HL-60/S4 treated with phorbol 12-myristate 13-acetate at 8.2 ng/mL for 4 days and 3 days (cell line): ENCODE data around the gene HSPE1.
"Not testable (repeated sequence)": the region's sequence is repeated elsewhere in the genome, so short reads cannot be mapped to it uniquely, and the experiment has no call there.

Experiments used
- in situ Hi-C: fragments of 300-500 bp; cut with MboI; formaldehyde crosslinking; loops from 2 replicates; pipeline ENCODE4 v1.15.0; 2022; ENCODE audit warnings: low sequenced_read_pairs

HSPE1 gene

DNA sequence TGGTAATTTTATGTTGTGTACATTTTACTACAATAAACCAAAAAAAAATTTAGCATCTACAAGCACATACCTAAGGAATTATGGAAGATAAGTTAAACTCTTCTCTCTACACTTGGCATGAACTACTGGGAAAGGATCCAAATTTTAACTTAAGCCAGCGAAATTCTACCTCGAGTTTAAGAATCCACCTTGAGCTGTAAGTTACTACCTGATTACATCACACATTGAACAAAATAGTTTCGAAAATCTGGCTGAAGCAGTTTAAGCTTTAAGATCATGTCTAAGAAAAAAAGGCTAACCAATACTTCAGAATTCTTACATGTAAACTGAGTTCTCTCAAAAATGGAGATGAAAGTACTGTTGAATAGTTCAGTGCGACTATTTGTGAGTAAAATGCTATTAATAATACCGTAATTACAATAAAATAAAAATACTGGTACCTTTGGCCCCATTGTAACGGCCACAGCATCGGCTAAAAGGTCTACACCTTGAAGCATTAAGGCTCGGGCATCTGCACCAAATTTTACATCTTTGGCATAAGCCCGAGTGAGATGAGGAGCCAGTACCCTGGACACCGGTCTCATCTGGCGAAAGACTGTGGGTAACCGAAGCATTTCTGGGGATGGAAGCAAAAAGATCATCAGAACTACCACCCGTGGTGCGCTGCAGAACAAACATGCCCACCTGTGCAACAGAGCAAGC is 1.8 kb upstream of the HSPE1 start:
- in situ Hi-C loops: no loop called here

DNA sequence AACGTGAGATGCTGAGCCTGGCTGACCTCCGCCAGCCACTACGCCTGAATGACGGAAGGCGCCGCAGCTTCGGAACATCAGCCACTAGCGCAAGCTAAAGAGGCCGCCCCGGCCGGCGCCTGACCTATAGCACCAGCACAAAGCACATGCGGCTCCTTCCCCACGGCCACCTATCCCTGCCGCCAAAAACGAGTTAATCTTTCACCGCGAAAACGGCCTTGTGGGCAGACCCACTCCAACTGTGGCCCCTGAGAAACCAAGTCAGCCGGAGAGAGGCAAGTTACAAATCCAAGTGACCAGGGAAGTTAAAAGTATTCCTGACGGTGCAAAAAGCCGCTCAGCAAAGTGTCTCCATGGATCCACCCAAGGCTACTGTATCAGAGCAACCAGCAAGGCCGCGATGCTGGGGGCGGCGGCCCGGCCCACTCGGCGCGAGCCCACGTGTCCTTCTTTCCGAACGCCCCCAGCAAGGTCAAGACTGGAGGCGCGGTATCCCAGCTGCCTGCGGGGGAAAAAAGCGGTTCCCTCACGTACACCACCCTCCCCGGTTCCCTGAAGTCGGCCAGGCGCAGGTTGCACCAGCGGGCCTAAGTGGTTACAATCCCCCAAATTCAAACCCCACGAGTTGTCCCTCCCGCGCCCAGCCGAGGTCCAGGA is 1.1 kb upstream of the HSPE1 start:
- in situ Hi-C loops: no loop called here

DNA sequence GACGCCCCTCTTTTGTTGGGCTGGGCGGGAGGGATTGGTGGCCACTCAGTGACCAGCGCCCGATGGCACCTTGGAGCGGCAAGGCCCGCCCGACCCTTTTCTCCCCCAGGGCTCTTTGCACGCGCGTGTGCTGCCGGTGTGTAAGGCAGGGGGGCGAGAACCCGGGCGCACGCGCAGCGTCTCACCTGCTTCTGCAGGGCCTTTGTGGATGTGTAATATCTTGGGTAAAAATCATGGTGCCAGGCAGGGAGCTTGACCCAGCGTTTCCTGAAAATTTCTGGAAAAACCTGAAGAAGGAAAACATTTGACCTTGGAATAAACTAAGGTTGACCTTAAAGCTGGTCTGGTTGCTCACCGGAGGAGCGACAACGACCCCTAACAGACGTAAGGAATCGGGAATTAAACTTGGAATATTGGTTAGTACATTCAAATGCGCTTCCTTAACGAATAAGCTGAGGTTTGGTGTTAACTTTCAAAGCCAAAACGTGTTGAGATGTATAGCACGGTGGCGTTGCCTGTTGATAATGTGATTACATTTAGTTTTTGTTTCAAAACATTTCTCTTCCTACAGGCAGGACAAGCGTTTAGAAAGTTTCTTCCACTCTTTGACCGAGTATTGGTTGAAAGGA is 438 bp downstream of the HSPE1 start:
- in situ Hi-C loops: no loop called here

DNA sequence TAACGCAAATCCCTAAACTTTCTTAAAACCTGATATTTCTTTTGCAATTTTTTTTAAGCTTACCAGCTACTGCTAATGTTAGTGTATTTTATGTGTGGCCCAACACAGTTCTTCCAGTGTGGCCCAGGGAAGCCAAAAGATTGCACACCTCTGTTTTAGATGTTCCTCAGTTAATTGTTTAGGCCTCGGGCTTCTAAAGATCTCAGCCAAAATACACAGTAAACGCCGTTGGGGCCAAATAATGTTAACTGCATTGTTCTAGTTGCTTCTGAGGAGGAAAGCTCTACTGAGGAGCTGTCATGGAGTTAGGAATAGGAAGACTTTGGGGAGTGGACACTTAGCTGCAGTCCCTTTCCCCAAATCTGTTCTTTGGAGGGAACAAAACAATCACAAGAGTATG is 2.0 kb downstream of the HSPE1 start:
- in situ Hi-C loops: no loop called here

DNA sequence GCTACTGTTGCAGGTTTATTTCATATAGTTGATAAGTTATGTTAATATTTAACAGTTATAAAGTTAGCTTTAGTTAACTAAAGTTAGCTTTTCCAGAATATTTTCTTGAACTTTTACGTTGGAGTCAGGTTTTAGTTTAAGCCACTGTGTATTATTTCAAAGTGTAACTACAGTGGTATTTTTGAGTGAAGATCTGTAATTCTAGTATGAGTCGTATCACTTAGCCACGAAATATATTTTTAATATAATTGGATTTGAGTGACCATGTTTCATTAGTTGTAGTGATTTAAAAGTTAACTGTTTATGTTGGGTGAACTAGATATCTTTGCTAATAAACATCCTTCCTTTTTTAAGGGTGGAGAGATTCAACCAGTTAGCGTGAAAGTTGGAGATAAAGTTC is 2.5 kb downstream of the HSPE1 start:
- in situ Hi-C loops: no loop called here

DNA sequence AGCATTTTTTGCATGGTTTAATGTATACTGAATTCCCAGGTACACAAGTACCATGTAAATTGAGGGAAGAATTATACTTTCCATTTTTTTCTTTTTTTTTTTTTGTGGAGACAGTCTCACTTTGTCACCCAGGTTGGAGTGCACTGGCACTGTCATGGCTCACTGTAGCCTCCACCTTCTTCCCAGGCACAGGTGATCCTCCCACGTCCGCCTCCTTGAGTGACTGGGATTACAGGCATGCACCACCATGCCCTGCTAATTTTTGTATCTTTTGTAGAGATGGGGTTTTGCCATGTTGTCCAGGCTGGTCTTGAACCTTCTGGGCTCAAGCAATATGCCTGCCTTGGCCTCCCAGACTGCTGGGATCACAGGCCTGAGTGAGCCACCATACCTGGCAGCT is 3.8 kb downstream of the HSPE1 start:
- in situ Hi-C loops: no loop called here

DNA sequence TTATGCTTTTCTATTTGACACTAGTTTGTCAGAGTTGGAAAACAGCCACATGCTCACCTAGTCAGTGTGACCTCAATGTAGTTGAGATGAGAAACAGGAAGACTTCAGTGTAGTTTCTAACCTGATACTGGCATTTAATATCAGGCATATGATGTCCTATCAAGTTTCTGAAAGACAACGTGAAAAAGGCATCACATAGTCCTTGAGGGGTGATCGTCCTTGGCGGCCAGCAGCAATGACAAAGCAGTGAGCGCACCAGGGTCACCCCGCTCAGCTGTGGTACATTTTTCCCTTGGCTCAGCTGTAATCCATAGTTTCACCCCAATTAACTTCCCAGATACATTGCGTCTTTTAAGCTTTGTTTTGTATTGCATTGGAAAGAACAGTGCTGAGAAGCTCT is 4.3 kb downstream of the HSPE1 start:
- in situ Hi-C loops: no loop called here

DNA sequence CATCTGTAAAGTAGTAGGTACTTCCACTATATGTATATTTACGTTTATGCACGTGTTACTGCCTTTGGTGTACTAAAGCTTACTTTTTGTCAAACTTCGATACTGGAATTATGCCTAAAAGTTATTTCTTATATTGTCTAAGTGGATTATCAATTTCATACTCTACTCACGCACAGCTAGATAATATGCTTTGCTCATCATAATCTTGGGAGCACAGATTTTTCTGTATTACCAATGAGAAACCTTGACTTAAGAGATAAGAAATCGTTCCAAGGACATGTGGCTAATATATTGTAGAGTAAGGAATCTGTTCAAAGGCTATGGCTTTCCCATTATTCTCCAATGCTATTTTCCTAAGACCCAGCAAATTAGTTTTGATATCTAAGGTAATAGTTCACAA is 6.5 kb downstream of the HSPE1 start:
- in situ Hi-C loops: no loop called here

DNA sequence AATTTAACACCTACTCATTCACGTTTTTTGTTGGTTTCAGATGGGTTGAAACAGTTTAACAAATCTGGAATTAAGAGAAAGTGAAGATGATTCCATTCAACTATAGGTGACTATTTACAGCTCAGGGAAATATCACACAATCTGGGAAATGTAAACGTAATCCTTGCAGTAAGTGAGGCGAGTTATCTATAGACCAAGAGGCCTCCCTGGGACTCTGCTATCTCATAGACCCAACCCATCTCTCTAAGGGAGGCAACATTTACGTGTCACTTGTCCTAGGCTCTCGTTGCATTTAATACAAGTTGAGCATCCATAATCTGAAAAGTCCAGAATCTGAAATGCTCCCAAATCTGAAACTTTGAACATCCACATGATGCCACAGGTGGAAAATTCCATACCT is 13.7 kb downstream of the HSPE1 start:
- in situ Hi-C loops: no loop called here

DNA sequence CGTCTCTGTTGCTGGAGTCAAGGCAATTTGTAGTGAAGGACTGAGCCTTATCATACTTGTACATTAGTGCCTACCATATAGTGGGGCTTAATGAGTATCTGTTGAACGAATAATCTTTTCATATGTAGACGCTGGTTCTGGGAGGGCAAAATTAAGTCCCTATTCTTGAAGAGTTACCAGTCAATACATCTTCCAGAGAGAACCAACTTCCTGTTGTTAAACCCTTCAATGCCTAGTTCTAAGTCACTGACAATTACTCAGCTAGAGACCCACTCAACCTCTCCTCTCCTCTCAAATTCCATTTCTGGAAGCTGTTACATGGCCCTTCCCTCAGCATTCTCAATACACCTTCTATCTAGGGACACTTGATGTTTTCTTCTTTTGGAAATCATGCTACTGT is 14.6 kb downstream of the HSPE1 start:
- in situ Hi-C loops: no loop called here

DNA sequence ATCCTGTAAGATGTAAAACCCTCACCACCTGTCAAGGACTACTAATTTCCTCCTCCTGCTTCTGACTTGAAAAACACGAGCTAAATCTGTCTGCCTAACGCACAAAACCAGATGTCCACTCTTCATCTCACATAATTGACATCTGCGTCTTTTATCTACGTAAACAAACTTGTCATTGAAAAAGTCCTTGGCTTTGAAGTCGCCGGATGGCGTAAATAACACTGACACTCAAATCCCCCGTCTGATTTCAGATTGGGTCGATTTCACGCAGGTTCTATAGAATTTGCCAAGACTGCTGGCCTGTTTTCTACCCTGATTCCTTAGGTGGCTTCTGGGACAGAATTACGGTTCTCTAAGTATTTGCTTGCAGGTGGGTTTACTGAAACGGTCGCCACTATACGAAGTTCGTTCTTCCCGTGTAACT is 15.1 kb downstream of the HSPE1 start:
- in situ Hi-C loops: no loop called here

DNA sequence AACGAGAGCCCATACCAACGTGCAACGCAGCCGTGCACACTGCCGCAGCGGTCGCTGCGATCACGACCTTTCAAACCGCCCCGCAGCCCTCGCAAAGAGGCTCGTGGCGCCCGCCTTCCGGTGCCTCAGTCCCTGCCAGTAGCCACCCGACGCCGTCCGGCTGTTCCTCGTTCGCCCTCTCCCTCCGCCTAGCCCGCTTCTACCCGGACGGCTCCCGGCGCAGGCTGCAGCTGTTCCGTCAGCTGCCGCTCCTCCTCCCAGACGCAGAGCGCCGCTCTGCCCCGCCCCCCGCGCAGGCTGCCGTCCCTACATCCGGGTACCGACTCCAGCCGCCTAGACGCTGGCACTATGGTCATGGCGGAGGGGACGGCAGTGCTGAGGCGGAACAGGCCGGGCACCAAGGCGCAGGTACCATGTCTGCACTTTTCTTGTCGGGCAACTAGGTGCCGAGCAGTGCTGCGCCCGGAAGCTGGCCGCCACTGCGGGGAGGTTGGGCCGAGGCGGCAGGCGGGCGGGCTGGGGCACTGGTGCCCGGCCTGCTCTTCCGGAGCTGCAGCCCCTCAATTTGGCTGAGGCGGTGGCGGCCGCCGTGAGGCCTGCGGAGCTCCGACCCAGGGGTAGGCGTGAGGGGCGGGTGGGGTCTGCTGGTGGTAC is 15.7 kb downstream of the HSPE1 start, which contains the start of gene MOB4:
Gene MOB4, plus strand, starts transcription at position 328 of the 654 bp plus-strand sequence. Its CDS starts 21 bp downstream, at position 349.
- in situ Hi-C loops: no loop called here

DNA sequence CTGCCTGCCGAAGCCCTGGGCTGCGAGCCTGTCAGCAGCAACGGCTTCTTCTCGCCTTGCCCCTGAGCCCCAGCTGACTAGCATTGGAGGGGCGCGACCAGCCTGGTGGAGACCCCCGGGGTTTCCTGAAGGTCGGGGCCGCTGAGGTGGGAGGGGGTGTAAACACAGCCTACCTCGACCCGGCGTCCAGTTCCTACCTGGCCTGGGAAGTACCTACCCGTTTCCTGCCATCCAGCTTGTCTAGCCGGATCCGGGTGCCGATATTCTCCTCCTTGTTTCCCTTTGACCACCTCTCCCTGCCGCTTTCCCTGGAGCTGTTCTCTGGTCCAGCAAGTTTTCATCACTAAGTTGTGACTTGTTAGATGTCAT is 16.2 kb downstream of the HSPE1 start:
- in situ Hi-C loops: no loop called here

DNA sequence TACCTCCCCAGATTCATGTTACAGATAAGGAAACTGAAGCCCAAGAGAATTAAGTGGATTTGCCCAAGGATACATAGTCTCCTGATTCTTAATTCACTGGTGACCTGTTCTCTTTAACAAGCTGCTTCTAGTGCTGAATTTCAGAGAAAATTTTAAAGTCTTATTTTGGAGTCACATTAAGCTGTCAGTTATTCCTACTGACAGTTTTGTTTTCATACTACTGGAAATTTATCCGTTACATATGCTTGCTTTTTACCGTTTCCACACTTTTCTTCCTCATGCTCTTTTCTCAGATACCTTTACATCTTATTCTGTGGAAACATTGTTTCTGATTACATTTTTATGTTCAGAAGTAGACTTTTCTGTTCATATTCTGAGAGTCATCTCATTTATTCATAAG is 17.0 kb downstream of the HSPE1 start:
- in situ Hi-C loops: no loop called here

DNA sequence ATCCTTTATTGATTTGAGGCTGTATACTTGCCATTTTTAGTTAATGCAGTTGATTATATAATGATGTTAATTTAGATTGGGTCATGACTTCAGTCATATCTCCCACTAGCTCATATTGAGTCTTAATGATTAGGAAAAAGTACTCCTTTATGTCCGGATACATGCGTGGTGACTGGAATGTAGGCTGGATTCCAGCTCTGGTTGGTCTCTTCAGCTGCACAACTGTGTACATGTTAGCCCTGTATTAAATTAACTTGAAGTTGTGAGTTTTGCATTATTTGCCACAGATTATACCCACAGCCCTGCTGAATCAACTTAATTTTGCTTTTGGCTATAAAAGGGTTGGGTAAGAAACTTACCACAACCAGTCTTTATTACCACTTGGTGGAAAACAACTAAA is 38.2 kb downstream of the HSPE1 start:
- in situ Hi-C loops: no loop called here

DNA sequence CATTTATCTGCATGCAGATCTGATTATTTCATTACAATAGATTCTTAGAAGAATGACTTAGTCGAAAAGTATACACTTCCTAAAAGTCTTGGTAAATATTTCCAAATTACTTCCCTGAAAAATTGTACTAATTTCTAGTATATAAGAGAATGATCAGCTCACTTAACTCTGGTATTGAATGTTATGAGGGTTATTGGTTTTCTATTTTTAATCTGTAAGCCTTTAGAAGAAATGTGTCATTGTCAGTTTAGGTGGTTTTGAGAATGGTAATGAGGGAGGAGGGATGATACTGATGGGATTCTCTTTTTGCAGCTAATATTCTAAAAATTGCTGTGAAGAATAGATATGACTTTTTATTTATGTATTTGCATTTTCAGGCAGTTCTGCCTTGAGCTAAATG is 39.6 kb downstream of the HSPE1 start:
- in situ Hi-C loops: no loop called here

DNA sequence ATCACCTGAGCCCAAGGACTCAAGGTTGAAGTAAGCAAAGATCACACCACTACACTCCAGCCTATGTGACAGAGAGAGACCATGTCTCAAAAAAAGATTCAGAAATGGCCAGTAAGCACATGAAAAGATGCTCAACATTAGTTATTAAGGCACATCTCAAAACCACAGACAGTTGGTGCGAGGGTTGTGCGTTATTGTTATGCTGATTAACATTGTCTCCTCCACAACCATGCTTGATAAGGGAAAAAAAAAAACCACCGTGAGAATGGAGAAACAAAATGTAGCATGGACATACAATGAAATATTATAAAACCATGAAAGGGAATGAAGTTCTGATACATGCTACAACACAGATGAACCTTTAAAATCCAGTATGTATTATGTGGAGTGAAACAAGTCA is 43.0 kb downstream of the HSPE1 start:
- in situ Hi-C loops: no loop called here

DNA sequence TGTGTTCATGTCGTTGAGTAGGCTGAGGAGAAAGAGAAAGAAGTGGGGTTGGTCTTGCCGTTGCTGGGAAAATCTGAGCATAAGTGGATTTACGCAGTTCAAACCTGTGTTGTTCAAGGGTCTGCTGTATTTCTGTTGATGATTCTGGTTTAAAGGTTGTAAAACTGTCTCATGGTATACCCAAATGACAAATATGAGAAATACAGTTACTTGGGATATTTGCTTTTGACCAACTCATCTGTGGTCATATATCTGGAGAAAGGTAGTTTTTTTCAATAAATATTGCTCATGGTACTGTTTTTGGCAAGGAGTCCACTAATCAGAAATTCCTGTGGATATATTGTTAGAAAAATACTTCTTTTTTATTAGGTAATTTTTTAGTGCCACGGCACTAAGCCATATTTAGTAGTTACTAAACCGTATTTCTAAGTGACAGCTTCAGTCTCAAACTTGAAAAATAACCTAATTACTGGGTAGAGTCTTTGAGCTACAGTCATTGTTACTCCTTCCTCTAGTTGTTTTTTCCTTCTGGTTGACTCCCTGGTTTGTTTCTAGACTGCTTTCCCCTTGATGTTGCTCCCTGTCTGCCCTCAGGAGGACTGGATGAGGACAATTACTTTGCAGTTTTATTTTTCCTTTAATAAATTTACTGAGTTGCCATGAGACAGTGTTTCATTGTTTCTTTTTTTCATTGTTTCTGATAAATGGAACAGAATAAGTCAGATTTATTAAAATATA is 47.2 kb downstream of the HSPE1 start:
- in situ Hi-C loops: no loop called here

DNA sequence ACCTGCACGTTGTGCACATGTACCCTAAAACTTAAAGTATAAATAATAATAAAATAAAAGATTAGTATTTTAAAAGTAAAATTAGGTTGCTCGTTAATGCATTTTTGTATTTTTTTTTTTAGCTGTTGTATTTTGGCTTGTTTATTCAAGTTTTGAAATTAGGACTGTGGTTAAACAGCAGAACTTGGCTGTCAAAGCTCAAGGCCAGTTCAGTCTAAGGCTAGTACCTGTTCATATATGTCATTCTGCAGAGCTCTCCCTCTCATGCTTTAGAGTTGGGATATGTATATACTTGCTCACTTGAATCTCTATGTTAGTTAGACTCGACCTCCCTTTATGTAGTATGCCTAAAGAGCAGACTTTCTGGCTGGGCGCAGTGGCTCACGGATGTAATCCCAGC is 48.4 kb downstream of the HSPE1 start:
- in situ Hi-C loops: no loop called here

DNA sequence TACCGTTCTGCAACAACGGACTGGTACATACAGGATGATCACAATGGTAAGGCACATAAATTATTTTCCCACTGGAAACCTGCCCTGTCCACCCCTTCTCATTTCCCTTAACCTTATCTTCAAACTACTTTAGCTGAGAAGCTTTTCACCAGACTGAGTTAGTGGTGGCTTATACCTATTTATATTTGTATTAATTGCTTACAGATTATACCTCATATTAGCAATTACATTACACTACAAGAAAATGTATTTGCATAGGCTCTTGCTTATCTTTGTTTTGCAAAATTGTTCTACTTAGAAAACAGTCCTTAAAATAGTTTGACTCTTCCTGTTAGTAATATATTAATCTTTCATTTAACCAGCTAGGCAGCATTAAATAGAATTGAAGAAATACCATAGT is 51.1 kb downstream of the HSPE1 start:
- in situ Hi-C loops: not testable (repeated sequence)
